GM19025 (cell line): ENCODE measurements around the gene OR52E4.

ENCODE experiments used
- ATAC-seq: cut with Tn5 transposase; IDR thresholded peaks from one replicate; pipeline ENCODE4 v1.9.1; 2021; ENCODE audit warnings: mild to moderate bottlenecking, low read depth, moderate library complexity; ENCODE audit not compliant: unreplicated experiment

Gene OR52E4

GRCh38 chr11:5928811-5929210 lies 48.4 kb downstream of the OR52E4 start:
- ATAC-seq: no peak

- no peak for ATAC-seq
These were observed 49.3 kb downstream of the OR52E4 start for GRCh38 chr11:5929571-5930368.

GRCh38 chr11:5930614-5931013 lies 50.2 kb downstream of the OR52E4 start:
- ATAC-seq: no peak

- no peak for ATAC-seq
These were observed 50.6 kb downstream of the OR52E4 start for GRCh38 chr11:5931061-5931460.

- ATAC-seq: no peak
These were observed 52.2 kb downstream of the OR52E4 start for GRCh38 chr11:5932671-5933070.

- no peak for ATAC-seq
These were observed 52.7 kb downstream of the OR52E4 start for GRCh38 chr11:5933116-5933515.
